A549 (cell line): ENCODE measurements around the gene DYNC2H1. TPM values are rescaled to one million over a fixed set of nuclear protein-coding genes. Genes with fewer than 3 reads are reported as not detected.

Experiments
- ATAC-seq, 2 experiments: fragments of 200-7000 bp in 1 of 2; fragments of >200 bp in 1 of 2; cut with Nextera tagmentation in 1 of 2; cut with Tn5 transposase in 1 of 2; 3 replicates each; pipeline versions ENCODE4 v1.8.0 to v1.9.1; 2018 to 2020; ENCODE audit warnings: mild to moderate bottlenecking in 1 of 2, moderate library complexity in 1 of 2
- CTCF ChIA-PET: fragments of 300-600 bp; sonication (Branson Sonifier 250); formaldehyde crosslinking; extraction: SDS; loops from one replicate; lab custom pipeline; 2021; ENCODE audit warnings: antibody characterized with exemption, inconsistent platforms; lab: Yijun Ruan, JAX
- POLR2A ChIA-PET: fragments of 350-600 bp; formaldehyde crosslinking; extraction: SDS; loops from one replicate; lab custom pipeline; 2021; ENCODE audit warnings: antibody characterized with exemption, inconsistent platforms; lab: Yijun Ruan, JAX
- DNase-seq, 2 experiments: peaks; one replicate each; pipeline versions ENCODE4 v3.0.0 to v3.0.0-alpha.2; 2011 to 2016; ENCODE audit warnings: low read depth in 1 of 2, low spot score in 1 of 2
- FAIRE-seq: peaks from 2 replicates; lab custom pipeline; 2011; peaks lifted over from hg19 to GRCh38; lab: Jason Lieb, UNC
- H3K27ac ChIP-seq, 2 experiments: fragments of >200 bp; sonication (Bioruptor Twin); formaldehyde crosslinking; 3 replicates each; pipeline ENCODE4 v1.5.1; 2016 to 2017
- H3K4me1 ChIP-seq: fragments of >200 bp; sonication (Bioruptor Twin); formaldehyde crosslinking; 3 replicates; pipeline ENCODE4 v1.6.1; 2016
- H3K4me2 ChIP-seq: fragments of >200 bp; sonication (Bioruptor Twin); formaldehyde crosslinking; 3 replicates; pipeline ENCODE4 v1.6.1; 2016
- H3K4me3 ChIP-seq: fragments of >200 bp; sonication (Bioruptor Twin); formaldehyde crosslinking; 3 replicates; pipeline ENCODE4 v1.5.1; 2016
- H3K9me3 ChIP-seq: fragments of >200 bp; sonication (Bioruptor Twin); formaldehyde crosslinking; 3 replicates; pipeline ENCODE4 v1.6.1; 2016
- CEBPB ChIP-seq, 2 experiments: fragments of >200 bp in 1 of 2; sonication (Bioruptor Twin) in 1 of 2; formaldehyde crosslinking in 1 of 2; IDR thresholded peaks; 2 replicates each; pipeline ENCODE4 v1.6.1; 2012 to 2016
- EHMT2 ChIP-seq: fragments of 200-600 bp; sonication (generic); IDR thresholded peaks from 2 replicates; pipeline ENCODE4 v1.6.1; 2016; ENCODE audit warnings: antibody characterized with exemption, low read depth, mild to moderate bottlenecking, moderate library complexity
- EP300 ChIP-seq, 2 experiments: fragments of >200 bp; sonication (Bioruptor Twin); formaldehyde crosslinking; IDR thresholded peaks; 2 replicates in 1 of 2; 3 replicates in 1 of 2; pipeline ENCODE4 v1.6.1; 2016 to 2017
- ESRRA ChIP-seq: fragments of 150-350 bp; IDR thresholded peaks from 2 replicates; pipeline ENCODE4 v1.6.1; 2014; ENCODE audit warnings: mild to moderate bottlenecking, low read length, borderline replicate concordance
- FOSB ChIP-seq: fragments of 250-450 bp; sonication (Bioruptor Pico); IDR thresholded peaks from 2 replicates; pipeline ENCODE4 v1.5.0; 2020; ENCODE audit warnings: mild to moderate bottlenecking, moderate library complexity
- GATA3 ChIP-seq: IDR thresholded peaks from 2 replicates; pipeline ENCODE4 v1.6.1; 2012; ENCODE audit warnings: borderline replicate concordance
- HDAC2 ChIP-seq: fragments of 200-600 bp; sonication (generic); IDR thresholded peaks from 2 replicates; pipeline ENCODE4 v1.6.1; 2016
- HOXB13 ChIP-seq: fragments of 250-450 bp; sonication (Bioruptor Pico); IDR thresholded peaks from 2 replicates; pipeline ENCODE4 v1.5.0; 2020; ENCODE audit warnings: low read depth, mild to moderate bottlenecking, moderate library complexity
- JUN ChIP-seq, 2 experiments: fragments of >200 bp; sonication (Bioruptor Twin); formaldehyde crosslinking; IDR thresholded peaks; 2 replicates in 1 of 2; 3 replicates in 1 of 2; pipeline ENCODE4 v1.6.1; 2016 to 2017
- KDM1A ChIP-seq: fragments of 200-600 bp; sonication (generic); IDR thresholded peaks from 2 replicates; pipeline ENCODE4 v1.6.1; 2016; ENCODE audit warnings: low read depth, mild to moderate bottlenecking
- KDM5A ChIP-seq: fragments of 200-600 bp; sonication (generic); IDR thresholded peaks from 2 replicates; pipeline ENCODE4 v1.6.1; 2016; ENCODE audit warnings: antibody characterized with exemption, mild to moderate bottlenecking
- NPAS2 ChIP-seq: fragments of 250-450 bp; sonication (Bioruptor Pico); IDR thresholded peaks from 2 replicates; pipeline ENCODE4 v1.8.0; 2022; ENCODE audit warnings: mild to moderate bottlenecking, moderate library complexity, borderline replicate concordance
- PHF8 ChIP-seq: fragments of 200-600 bp; sonication (generic); IDR thresholded peaks from 2 replicates; pipeline ENCODE4 v1.6.1; 2016; ENCODE audit warnings: low read depth, mild to moderate bottlenecking, antibody characterized with exemption, moderate library complexity, borderline replicate concordance
- POLR2A ChIP-seq: IDR thresholded peaks from 2 replicates; pipeline ENCODE4 v1.6.1; 2012; ENCODE audit warnings: mild to moderate bottlenecking, low read length
- POLR2AphosphoS2 ChIP-seq: conservative IDR thresholded peaks from 2 replicates; pipeline ENCODE4 v1.6.1; 2012; ENCODE audit warnings: low read length, improper control_type of control experiment, inconsistent platforms
- RAD21 ChIP-seq, 2 experiments: fragments of >200 bp in 1 of 2; sonication (Bioruptor Twin) in 1 of 2; formaldehyde crosslinking in 1 of 2; IDR thresholded peaks in 1 of 2; conservative IDR thresholded peaks in 1 of 2; 2 replicates in 1 of 2; 3 replicates in 1 of 2; pipeline ENCODE4 v1.6.1; 2012 to 2018; ENCODE audit warnings: inconsistent platforms in 1 of 2
- RFX5 ChIP-seq: fragments of 450-650 bp; IDR thresholded peaks from 2 replicates; pipeline ENCODE4 v1.7.1; 2014; ENCODE audit warnings: antibody characterized with exemption, mild to moderate bottlenecking, moderate library complexity
- SMC3 ChIP-seq: fragments of >200 bp; sonication (Bioruptor Twin); formaldehyde crosslinking; IDR thresholded peaks from 3 replicates; pipeline ENCODE4 v1.6.1; 2018; ENCODE audit warnings: inconsistent platforms
- SREBF2 ChIP-seq: fragments of 450-650 bp; IDR thresholded peaks from 2 replicates; pipeline ENCODE4 v1.6.1; 2014; ENCODE audit warnings: mild to moderate bottlenecking, moderate library complexity
- TP53 ChIP-seq: fragments of 250-450 bp; sonication (Bioruptor Pico); IDR thresholded peaks from 2 replicates; pipeline ENCODE4 v1.5.0; 2021; ENCODE audit warnings: mild to moderate bottlenecking, moderate library complexity
- ZFP36 ChIP-seq: fragments of 450-650 bp; IDR thresholded peaks from 2 replicates; pipeline ENCODE4 v1.6.1; 2014; ENCODE audit warnings: borderline replicate concordance; ENCODE audit not compliant: partially characterized antibody
- WGBS: methylation state at CpG from one replicate; pipeline ENCODE4 v1.1.6; 2017; ENCODE audit errors: missing lambda C conversion rate; 5-methylcytosine and 5-hydroxymethylcytosine counted together
- polyA minus RNA-seq: library from RNA; depleted of rRNA, polyadenylated mRNA; stranded (reverse); fragments of >200 nt; gene quantifications from 2 replicates; pipeline ENCODE4 v1.2.3, GENCODE V29; 2011; rRNA and poly(A)+ RNA removed
- polyA plus RNA-seq, 4 experiments: library from polyadenylated mRNA; depleted of rRNA in 3 of 4; stranded (reverse); fragments of >200 nt; fragmentation: RNase III in 1 of 4; extraction: RNeasy Plus Mini Kit Qiagen cat#74134 plus additional on column Dnase treatment in 1 of 4; gene quantifications; 2 replicates in 3 of 4; 3 replicates in 1 of 4; pipeline ENCODE4 v1.2.3, GENCODE V29; 2011 to 2017
- TF ChIP-seq, protein P1 (sequence below): IDR thresholded peaks from 2 replicates; pipeline ENCODE4 v1.6.1; 2012
- TF ChIP-seq, protein P2 (sequence below): fragments of >200 bp; sonication (Bioruptor Twin); formaldehyde crosslinking; IDR thresholded peaks from 3 replicates; pipeline ENCODE4 v1.5.1; 2016
- TF ChIP-seq, protein P3 (sequence below): fragments of 200-600 bp; sonication (generic); IDR thresholded peaks from 2 replicates; pipeline ENCODE4 v1.6.1; 2016; ENCODE audit warnings: antibody characterized with exemption, mild to moderate bottlenecking, moderate library complexity

Gene DYNC2H1, protein sequence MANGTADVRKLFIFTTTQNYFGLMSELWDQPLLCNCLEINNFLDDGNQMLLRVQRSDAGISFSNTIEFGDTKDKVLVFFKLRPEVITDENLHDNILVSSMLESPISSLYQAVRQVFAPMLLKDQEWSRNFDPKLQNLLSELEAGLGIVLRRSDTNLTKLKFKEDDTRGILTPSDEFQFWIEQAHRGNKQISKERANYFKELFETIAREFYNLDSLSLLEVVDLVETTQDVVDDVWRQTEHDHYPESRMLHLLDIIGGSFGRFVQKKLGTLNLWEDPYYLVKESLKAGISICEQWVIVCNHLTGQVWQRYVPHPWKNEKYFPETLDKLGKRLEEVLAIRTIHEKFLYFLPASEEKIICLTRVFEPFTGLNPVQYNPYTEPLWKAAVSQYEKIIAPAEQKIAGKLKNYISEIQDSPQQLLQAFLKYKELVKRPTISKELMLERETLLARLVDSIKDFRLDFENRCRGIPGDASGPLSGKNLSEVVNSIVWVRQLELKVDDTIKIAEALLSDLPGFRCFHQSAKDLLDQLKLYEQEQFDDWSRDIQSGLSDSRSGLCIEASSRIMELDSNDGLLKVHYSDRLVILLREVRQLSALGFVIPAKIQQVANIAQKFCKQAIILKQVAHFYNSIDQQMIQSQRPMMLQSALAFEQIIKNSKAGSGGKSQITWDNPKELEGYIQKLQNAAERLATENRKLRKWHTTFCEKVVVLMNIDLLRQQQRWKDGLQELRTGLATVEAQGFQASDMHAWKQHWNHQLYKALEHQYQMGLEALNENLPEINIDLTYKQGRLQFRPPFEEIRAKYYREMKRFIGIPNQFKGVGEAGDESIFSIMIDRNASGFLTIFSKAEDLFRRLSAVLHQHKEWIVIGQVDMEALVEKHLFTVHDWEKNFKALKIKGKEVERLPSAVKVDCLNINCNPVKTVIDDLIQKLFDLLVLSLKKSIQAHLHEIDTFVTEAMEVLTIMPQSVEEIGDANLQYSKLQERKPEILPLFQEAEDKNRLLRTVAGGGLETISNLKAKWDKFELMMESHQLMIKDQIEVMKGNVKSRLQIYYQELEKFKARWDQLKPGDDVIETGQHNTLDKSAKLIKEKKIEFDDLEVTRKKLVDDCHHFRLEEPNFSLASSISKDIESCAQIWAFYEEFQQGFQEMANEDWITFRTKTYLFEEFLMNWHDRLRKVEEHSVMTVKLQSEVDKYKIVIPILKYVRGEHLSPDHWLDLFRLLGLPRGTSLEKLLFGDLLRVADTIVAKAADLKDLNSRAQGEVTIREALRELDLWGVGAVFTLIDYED (N-terminal part only)
- polyA plus RNA-seq (2011; rRNA removed) (13.3 and 14.8 TPM in 2 replicates), polyA plus RNA-seq (2017; fragmentation: RNase III; extraction: RNeasy Plus Mini Kit Qiagen cat#74134 plus additional on column Dnase treatment) (4.9 to 6.0 TPM (median 5.2 TPM) in 3 replicates), polyA minus RNA-seq (13.7 and 15.5 TPM in 2 replicates)
- 2.8 and 3.8 TPM in 2 replicates for polyA plus RNA-seq (2012; cell fraction: cytosol; rRNA removed)
- 5.5 and 7.5 TPM in 2 replicates for polyA plus RNA-seq (2012; cell fraction: nucleus; rRNA removed)

DNA sequence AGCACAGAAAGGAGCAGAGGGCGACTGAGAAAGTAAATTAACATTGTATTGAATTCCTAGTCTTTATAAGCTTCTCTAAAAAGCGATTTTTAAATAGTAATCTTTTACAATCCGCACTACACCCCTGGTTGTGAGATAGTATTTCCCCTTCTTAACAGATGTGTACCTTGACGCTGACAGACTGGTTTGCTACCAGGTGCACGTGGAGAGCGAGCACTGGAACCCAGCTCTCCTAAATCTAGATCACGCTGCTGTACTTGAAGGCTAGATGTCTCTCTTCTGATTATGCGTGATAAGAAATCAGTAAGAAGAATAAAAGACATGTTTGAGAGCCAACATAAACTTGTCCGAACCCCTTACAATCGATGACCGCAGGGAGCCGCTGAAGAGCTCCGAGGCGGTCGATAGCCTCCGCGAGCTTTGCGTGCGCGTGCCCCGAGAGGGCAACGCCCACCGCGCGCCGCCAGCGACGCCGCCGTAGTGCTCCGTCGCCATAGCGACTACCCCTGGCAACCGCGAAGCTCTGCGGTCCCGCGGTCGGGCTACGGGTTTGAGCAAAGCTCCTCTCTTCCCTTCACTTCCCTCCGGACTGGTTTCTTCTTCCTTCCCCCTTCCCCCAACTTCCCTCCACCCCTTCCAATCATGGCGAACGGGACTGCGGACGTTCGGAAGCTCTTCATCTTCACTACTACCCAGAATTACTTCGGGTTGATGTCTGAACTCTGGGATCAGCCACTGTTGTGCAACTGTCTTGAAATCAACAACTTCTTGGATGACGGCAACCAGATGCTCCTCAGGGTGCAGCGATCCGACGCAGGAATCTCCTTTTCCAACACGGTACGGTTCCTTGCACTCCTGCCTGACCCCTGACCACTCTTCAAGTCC, at the start of gene DYNC2H1:
Gene DYNC2H1, plus strand, starts transcription at position 494 of the 885 bp plus-strand sequence. Its CDS starts 149 bp downstream, at position 643.
- TF ChIP-seq SMC3 (0 out of 3 replicates have a peak, but pooled peaks have one; percentile 28), JUN (IDR thresholded peaks at IDR 0.05) (0 out of 5 replicates have a peak, but pooled peaks of 1 of the 2 experiments have one; percentile 34), RAD21 (conservative IDR thresholded peaks at IDR 0.05 in 1 of 2, IDR thresholded peaks at IDR 0.05 in 1 of 2) (peak; percentile 28 to 32; a peak in 2 of 5 replicates), KDM5A (no peak), POLR2A (peak; percentile 15; the same call in 1 of the 2 replicates), RFX5 (0 out of 2 replicates have a peak, but pooled peaks have one; percentile 68), FOSB (CRISPR knock-in tag) (no peak), POLR2AphosphoS2 (no peak), PHF8 (0 out of 2 replicates have a peak, but pooled peaks have one; percentile 13), CEBPB (IDR thresholded peaks at IDR 0.05) (peak; percentile 71 to 86)
- TF ChIP-seq, protein P1, sequence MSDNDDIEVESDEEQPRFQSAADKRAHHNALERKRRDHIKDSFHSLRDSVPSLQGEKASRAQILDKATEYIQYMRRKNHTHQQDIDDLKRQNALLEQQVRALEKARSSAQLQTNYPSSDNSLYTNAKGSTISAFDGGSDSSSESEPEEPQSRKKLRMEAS, result peak; percentile 64; the same call in 1 of the 2 replicates
- TF ChIP-seq, protein P2, sequence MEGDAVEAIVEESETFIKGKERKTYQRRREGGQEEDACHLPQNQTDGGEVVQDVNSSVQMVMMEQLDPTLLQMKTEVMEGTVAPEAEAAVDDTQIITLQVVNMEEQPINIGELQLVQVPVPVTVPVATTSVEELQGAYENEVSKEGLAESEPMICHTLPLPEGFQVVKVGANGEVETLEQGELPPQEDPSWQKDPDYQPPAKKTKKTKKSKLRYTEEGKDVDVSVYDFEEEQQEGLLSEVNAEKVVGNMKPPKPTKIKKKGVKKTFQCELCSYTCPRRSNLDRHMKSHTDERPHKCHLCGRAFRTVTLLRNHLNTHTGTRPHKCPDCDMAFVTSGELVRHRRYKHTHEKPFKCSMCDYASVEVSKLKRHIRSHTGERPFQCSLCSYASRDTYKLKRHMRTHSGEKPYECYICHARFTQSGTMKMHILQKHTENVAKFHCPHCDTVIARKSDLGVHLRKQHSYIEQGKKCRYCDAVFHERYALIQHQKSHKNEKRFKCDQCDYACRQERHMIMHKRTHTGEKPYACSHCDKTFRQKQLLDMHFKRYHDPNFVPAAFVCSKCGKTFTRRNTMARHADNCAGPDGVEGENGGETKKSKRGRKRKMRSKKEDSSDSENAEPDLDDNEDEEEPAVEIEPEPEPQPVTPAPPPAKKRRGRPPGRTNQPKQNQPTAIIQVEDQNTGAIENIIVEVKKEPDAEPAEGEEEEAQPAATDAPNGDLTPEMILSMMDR, result peak; percentile 50
- Histone ChIP-seq H3K9me3 (no peaks in the 10 kb centered on the region), H3K27ac (peak within 1 kb of the TSS; percentile 67 to 88), H3K4me2 (peak within 1 kb of the TSS; percentile 81), H3K4me3 (peak within 1 kb of the TSS; percentile 60), H3K4me1 (peaks cover 7% of the 10 kb centered on the region; the same call in 1 of the 3 replicates)
- FAIRE-seq (no peak), ATAC-seq (peak; percentile 96 to 98), DNase-seq (peak; percentile 72 to 91)
- ChIA-PET POLR2A (interaction anchor here (0.9 to 1.6 kb wide), 3 partner anchors 9 to 493 kb away, joined by 3 to 25 read pairs (median 4); partner anchors contain the start of gene DCUN1D5), CTCF (interaction anchor here (0.7 to 2.6 kb wide), 11 partner anchors 9 to 43 kb away, joined by 3 to 13 read pairs (median 4); partner anchors contain the start of gene DCUN1D5)
- WGBS, result under 1% methylated on average over 53 of the region's 53 CpGs

DNA sequence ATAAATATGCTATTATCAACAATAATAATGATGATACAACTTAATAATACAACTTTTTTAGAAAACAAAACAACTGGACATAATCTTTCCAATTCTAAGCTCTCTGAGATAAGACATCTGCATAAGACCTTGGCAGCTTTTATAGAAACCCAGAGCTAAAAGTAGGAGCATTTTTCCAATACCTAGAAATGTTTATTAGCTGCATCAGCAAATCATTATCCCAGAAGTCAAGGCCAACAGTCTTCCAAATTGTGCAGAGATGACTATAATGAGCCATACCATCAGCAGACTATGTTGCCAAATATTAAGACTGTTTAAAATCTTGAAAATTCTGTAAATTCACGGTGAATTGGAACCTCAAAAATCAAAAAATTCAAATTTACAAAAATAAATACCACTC, 47.6 kb upstream of the DYNC2H1 start:
- Histone ChIP-seq H3K4me1 (no peaks in the 10 kb centered on the region), H3K27ac (no peak overlapping the region), H3K4me2 (no peak overlapping the region), H3K4me3 (no peak overlapping the region), H3K9me3 (no peaks in the 10 kb centered on the region)
- 95% methylated on average over 1 of the region's 1 CpG for WGBS
- ChIA-PET POLR2A (no interaction called here), CTCF (interaction anchor here (1.0 kb wide), 1 partner anchor 9 kb away, joined by 3 read pairs; no protein-coding TSS in a partner anchor)
- FAIRE-seq, result no peak
- DNase-seq, result no peak
- no peak for ATAC-seq
- TF ChIP-seq GATA3 (no peak), NPAS2 (no peak), HOXB13 (no peak), ESRRA (no peak), HDAC2 (no peak), ZFP36 (no peak), EHMT2 (no peak), KDM1A (no peak), TP53 (CRISPR knock-in tag) (no peak), EP300 (IDR thresholded peaks at IDR 0.05) (no peak), SREBF2 (no peak)
- TF ChIP-seq, protein P3, sequence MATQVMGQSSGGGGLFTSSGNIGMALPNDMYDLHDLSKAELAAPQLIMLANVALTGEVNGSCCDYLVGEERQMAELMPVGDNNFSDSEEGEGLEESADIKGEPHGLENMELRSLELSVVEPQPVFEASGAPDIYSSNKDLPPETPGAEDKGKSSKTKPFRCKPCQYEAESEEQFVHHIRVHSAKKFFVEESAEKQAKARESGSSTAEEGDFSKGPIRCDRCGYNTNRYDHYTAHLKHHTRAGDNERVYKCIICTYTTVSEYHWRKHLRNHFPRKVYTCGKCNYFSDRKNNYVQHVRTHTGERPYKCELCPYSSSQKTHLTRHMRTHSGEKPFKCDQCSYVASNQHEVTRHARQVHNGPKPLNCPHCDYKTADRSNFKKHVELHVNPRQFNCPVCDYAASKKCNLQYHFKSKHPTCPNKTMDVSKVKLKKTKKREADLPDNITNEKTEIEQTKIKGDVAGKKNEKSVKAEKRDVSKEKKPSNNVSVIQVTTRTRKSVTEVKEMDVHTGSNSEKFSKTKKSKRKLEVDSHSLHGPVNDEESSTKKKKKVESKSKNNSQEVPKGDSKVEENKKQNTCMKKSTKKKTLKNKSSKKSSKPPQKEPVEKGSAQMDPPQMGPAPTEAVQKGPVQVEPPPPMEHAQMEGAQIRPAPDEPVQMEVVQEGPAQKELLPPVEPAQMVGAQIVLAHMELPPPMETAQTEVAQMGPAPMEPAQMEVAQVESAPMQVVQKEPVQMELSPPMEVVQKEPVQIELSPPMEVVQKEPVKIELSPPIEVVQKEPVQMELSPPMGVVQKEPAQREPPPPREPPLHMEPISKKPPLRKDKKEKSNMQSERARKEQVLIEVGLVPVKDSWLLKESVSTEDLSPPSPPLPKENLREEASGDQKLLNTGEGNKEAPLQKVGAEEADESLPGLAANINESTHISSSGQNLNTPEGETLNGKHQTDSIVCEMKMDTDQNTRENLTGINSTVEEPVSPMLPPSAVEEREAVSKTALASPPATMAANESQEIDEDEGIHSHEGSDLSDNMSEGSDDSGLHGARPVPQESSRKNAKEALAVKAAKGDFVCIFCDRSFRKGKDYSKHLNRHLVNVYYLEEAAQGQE, result no peak
